ENCODE data around the gene SMARCC1.

Gene SMARCC1

DNA sequence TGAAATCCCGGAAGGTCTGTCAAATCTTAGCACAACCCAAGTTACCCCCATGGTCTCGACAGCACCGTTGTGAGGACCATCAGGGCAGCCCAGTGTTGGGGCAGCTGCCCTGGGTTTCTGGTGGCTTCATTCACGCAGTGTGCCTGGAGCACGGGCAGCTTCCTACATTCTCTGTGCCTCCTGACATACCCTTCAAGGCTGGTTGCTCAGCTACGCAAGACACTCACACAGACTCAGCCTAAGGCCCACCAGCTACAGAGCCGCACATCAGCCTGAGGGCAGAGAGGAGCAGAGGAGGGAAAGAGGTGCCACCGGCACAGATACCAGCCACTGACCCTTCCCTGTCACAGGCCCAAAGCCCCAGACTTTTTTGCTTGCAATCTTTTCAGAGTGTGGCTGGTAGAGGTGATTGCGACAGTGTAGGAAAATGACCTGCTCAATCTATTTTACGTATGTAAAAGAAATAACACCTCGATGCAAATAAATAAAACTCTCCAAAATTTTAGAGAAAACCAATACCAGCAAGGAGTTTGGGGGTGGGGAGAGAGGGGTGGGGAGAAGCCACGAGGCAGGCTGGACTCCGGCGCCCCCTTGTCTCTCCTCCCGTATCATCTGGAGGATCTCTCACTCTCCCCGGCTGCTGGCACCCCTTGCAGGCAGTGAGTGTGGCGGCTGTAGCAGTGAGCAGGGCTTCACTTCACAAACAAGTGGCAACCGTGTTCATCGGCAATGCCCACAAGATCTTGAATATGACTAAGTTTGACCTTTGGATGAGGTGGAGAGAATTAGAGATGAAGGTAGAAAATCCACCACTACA, 215.8 kb downstream of the SMARCC1 start:
- H3K4me3 ChIP-seq (ENCODE audit: low read depth, low read length) = no peak overlapping the region

- H3K4me3 ChIP-seq (ENCODE audit: low read depth, low read length) = no peak overlapping the region
These were observed 225.3 kb downstream of the SMARCC1 start for GRCh38 chr3:47556351-47556750.

- H3K4me3 ChIP-seq (ENCODE audit: low read depth, low read length) = no peak overlapping the region
These were observed 227.4 kb downstream of the SMARCC1 start for GRCh38 chr3:47554335-47554734.

DNA sequence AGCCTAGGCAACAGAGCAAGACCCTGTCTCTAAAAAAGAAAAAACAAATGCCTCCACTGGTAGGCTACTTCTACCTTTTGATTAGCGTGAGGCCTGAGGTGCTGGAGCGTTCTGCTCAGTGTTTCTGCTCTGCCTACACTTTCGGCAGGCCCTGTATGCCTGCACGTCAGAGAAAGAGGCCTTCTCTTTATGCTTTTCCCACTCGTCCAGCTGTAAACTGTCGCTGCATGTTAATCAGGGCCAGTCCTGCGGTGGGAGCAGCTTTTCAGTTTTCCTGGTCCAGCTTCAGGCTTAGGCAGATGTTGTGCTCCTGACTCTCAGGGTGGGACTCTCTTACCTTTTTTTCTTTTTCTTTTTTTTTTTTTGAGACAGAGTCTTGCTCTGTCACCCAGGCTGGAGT, 228.3 kb downstream of the SMARCC1 start:
- H3K4me3 ChIP-seq (ENCODE audit: low read depth, low read length) = no peak overlapping the region

- no peak overlapping the region for H3K4me3 ChIP-seq (ENCODE audit: low read depth, low read length)
These were observed 239.1 kb downstream of the SMARCC1 start for GRCh38 chr3:47542471-47543173.

DNA sequence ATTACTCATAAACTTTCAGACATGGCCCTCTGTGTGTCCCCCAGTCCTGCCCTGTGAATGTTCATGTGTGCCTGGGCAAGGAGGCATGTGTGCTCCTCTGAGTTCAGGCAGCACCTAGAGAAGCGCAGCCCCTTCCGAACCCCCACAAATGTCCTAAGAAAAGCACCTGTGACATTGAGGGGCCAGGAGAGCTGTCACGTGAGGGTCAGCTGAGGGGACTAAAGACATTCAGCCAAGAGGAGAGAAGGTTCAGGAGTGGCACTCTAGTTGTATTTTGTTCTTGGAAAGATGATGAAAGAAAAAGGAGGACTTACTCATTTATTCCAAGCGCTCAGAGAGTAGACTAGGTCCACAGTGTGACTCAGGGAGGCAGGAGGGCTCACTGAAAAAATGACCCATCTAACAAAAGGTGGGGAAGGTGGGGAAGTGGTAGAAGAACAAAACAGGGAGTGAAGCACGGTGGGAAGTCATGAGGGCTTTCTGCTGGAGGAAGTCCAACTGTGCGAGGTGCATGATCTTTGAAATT, 240.0 kb downstream of the SMARCC1 start:
- H3K4me3 ChIP-seq (ENCODE audit: low read depth, low read length) = no peak overlapping the region

- H3K4me3 ChIP-seq (ENCODE audit: low read depth, low read length) = no peak overlapping the region
These were observed 241.4 kb downstream of the SMARCC1 start for GRCh38 chr3:47540281-47540680.

GRCh38 chr3:47536967-47537366, 244.7 kb downstream of the SMARCC1 start:
- H3K4me3 ChIP-seq (ENCODE audit: low read depth, low read length) = no peak overlapping the region

DNA sequence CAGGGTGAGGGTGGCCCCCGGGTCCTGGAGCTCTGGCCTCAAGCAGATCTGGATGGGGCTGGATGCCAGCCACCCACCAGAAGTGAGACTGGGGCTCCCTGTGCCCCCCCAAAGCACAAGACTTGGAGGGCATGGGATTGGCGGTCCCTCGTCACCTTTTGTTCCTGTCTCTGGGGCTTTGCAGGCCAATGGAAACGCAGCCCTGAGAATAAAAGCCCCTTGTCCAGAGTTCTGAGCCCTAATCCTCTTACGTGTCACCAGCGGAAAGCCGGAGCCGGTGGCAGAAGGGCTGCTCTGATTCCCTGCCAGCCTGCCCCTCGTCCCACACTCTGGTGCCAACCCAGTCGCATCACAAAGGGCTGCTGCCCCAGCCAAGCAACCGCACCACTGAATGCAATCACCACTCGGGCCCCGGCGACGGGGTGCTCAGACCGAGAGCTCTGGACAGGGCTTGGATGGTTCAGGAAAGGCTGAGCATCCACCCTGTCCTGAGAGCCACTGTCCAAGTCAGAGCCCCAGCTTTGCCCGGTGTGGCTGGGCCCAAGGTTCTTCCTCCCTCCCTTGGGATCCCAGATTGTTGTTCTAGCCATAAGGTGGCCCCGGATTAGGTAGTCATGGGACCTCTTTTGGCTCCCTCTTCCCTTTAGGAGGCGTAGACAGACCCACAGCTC, 245.3 kb downstream of the SMARCC1 start:
- no peak overlapping the region for H3K4me3 ChIP-seq (ENCODE audit: low read depth, low read length)
